ENCODE data around the gene LRRN4CL.
"Not testable (repeated sequence)": the region's sequence is repeated elsewhere in the genome, so short reads cannot be mapped to it uniquely, and the experiment has no call there.

Gene LRRN4CL

GRCh38 chr11:62676698-62677097, 12.6 kb downstream of the LRRN4CL start:
- DNase-seq (ENCODE audit: low read depth in 3 of 3) = no peak

GRCh38 chr11:62675415-62675814, 13.9 kb downstream of the LRRN4CL start:
- DNase-seq (ENCODE audit: low read depth in 3 of 3) = not testable (repeated sequence)

GRCh38 chr11:62673196-62673525, 16.2 kb downstream of the LRRN4CL start:
- DNase-seq (ENCODE audit: low read depth in 3 of 3) = no peak

- peak; percentile 49 to 56 (median 52) for DNase-seq (ENCODE audit: low read depth in 3 of 3)
Measured at GRCh38 chr11:62671608-62672389, 17.5 kb downstream of the LRRN4CL start, which contains the start of the genes LBHD1 and UQCC3. TSS of gene LBHD1 (minus strand) at chr11:62672267. CDS start at chr11:62670031, 2,236 bp downstream. TSS of gene UQCC3 (plus strand) at chr11:62671673. CDS start at chr11:62671746, 73 bp downstream.

GRCh38 chr11:62671236-62671607, 18.1 kb downstream of the LRRN4CL start:
- no peak for DNase-seq (ENCODE audit: low read depth in 3 of 3)

GRCh38 chr11:62669420-62670161, 19.7 kb downstream of the LRRN4CL start:
- no peak for DNase-seq (ENCODE audit: low read depth in 3 of 3)

- no peak for DNase-seq (ENCODE audit: low read depth in 3 of 3)
Measured at GRCh38 chr11:62667460-62667859, 21.9 kb downstream of the LRRN4CL start.

GRCh38 chr11:62666259-62666926, 22.9 kb downstream of the LRRN4CL start:
- no peak for DNase-seq (ENCODE audit: low read depth in 3 of 3)

- peak; percentile 51 to 61 (median 60) for DNase-seq (ENCODE audit: low read depth in 3 of 3)
Measured at GRCh38 chr11:62665599-62666258, 23.6 kb downstream of the LRRN4CL start.

GRCh38 chr11:62665075-62665598, 24.2 kb downstream of the LRRN4CL start, which contains the start of the genes C11orf98 and CSKMT:
TSS of gene C11orf98 (minus strand) at chr11:62665210. CDS start at chr11:62665169, 41 bp downstream.
TSS of gene CSKMT (plus strand) at chr11:62665312. CDS start at chr11:62665880, 568 bp downstream.
- DNase-seq (ENCODE audit: low read depth in 3 of 3) = peak; percentile 92 to 95 (median 94)

- DNase-seq (ENCODE audit: low read depth in 3 of 3) = no peak
Measured at GRCh38 chr11:62664405-62665074, 24.8 kb downstream of the LRRN4CL start.

GRCh38 chr11:62656796-62657429, 32.4 kb downstream of the LRRN4CL start:
- DNase-seq (ENCODE audit: low read depth in 3 of 3) = no peak

- no peak for DNase-seq (ENCODE audit: low read depth in 3 of 3)
Measured at GRCh38 chr11:62654297-62654696, 35.0 kb downstream of the LRRN4CL start.

GRCh38 chr11:62652161-62653006, 36.9 kb downstream of the LRRN4CL start:
- DNase-seq (ENCODE audit: low read depth in 3 of 3) = no peak

- not testable (repeated sequence) for DNase-seq (ENCODE audit: low read depth in 3 of 3)
Measured at GRCh38 chr11:62650283-62650682, 39.0 kb downstream of the LRRN4CL start.

GRCh38 chr11:62649486-62649885, 39.8 kb downstream of the LRRN4CL start:
- no peak for DNase-seq (ENCODE audit: low read depth in 3 of 3)

GRCh38 chr11:62648967-62649364, 40.4 kb downstream of the LRRN4CL start:
- no peak for DNase-seq (ENCODE audit: low read depth in 3 of 3)

GRCh38 chr11:62648185-62648966, 41.0 kb downstream of the LRRN4CL start:
- DNase-seq (ENCODE audit: low read depth in 3 of 3) = no peak

- DNase-seq (ENCODE audit: low read depth in 3 of 3) = no peak
Measured at GRCh38 chr11:62647609-62648005, 41.7 kb downstream of the LRRN4CL start.
